A673 (cell line): ENCODE data around the gene PHF20.
A peak's percentile ranks its signal among the peaks of the same experiment; 100 is the strongest.

Source experiments
- EZH2 ChIP-seq: fragments of 200-600 bp; sonication (generic); IDR thresholded peaks from 2 replicates; pipeline ENCODE4 v1.6.1; 2017; ENCODE audit warnings: borderline replicate concordance, low read depth, mild to moderate bottlenecking, mixed read lengths, antibody characterized with exemption, low read length; ENCODE audit not compliant: poor library complexity, severe bottlenecking
- TF ChIP-seq, protein P1 (sequence below): fragments of 300-800, 200-600 bp; sonication (generic); conservative IDR thresholded peaks from 2 replicates; pipeline ENCODE4 v1.5.1; 2017; ENCODE audit warnings: low read depth, mild to moderate bottlenecking, antibody characterized with exemption, low read length, moderate library complexity, mixed read lengths

DNA sequence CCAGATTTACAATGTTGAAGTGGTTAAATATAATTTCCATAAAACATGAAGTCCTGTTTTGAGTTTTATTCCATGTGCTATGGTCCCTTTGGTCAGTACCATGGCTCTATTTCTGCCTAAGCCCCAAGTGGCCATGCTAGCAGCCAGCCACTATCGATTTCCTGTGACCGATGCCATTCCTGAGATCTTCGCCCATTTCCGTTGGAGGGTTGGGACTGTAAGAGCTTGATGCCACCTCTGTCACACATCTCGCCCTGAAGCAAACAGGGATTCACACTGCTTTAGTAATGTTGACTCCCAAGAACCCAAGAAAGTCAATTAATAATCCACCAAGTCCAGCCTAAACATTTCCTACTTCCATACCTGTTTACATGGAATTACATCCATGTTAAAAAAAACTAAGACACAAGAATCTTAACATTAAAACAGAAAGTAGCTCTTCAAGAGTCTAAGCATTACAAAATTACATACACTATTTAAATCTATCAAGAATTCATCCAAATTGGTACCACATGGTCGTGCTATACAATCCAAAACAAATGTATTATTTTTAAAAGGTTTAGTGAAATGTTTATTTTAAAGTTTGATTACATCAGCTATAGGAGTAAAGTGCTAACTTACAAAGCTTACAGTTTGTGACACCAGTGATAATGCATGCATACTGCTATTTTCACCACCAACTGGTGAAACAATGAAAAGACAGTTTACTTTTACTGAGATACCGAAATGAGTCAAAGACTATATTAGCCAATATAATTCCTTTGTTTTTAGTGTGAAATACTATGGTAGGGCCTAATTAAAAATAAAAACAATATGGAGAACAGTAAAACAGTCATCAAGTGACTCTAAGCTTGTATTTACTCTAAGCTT, 32.3 kb upstream of the PHF20 start:
- no peak for TF ChIP-seq EZH2
- TF ChIP-seq, protein P1, sequence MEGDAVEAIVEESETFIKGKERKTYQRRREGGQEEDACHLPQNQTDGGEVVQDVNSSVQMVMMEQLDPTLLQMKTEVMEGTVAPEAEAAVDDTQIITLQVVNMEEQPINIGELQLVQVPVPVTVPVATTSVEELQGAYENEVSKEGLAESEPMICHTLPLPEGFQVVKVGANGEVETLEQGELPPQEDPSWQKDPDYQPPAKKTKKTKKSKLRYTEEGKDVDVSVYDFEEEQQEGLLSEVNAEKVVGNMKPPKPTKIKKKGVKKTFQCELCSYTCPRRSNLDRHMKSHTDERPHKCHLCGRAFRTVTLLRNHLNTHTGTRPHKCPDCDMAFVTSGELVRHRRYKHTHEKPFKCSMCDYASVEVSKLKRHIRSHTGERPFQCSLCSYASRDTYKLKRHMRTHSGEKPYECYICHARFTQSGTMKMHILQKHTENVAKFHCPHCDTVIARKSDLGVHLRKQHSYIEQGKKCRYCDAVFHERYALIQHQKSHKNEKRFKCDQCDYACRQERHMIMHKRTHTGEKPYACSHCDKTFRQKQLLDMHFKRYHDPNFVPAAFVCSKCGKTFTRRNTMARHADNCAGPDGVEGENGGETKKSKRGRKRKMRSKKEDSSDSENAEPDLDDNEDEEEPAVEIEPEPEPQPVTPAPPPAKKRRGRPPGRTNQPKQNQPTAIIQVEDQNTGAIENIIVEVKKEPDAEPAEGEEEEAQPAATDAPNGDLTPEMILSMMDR, result peak; percentile 48
